ENCODE results near the gene SYCP2L.
A peak's percentile ranks its signal among the peaks of the same experiment; 100 is the strongest.
"Not testable (repeated sequence)": the region's sequence is repeated elsewhere in the genome, so short reads cannot be mapped to it uniquely, and the experiment has no call there.

SYCP2L gene

GRCh38 chr6:10886691-10887502 is at the start of gene SYCP2L:
TSS of gene SYCP2L (plus strand) at chr6:10887052. CDS start at chr6:10887127, 75 bp downstream.
- DNase-seq, result no peak

GRCh38 chr6:10837622-10837994 is 49.2 kb upstream of the SYCP2L start:
- DNase-seq, result no peak

GRCh38 chr6:10837995-10838793 is 48.7 kb upstream of the SYCP2L start, which contains the start of gene MAK:
TSS of gene MAK (minus strand) at chr6:10838539. CDS start at chr6:10830648, 7,891 bp downstream.
- DNase-seq, result peak; percentile 85

- no peak for DNase-seq
These were observed 48.0 kb upstream of the SYCP2L start for GRCh38 chr6:10838794-10839333.

GRCh38 chr6:10843554-10843953 is 43.3 kb upstream of the SYCP2L start:
- no peak for DNase-seq

- no peak for DNase-seq
These were observed 39.2 kb upstream of the SYCP2L start for GRCh38 chr6:10847684-10848083.

GRCh38 chr6:10849901-10850300 is 37.0 kb upstream of the SYCP2L start:
- no peak for DNase-seq

- DNase-seq, result no peak
These were observed 36.1 kb upstream of the SYCP2L start for GRCh38 chr6:10850728-10851127.

GRCh38 chr6:10852361-10852960 is 34.4 kb upstream of the SYCP2L start:
- DNase-seq, result no peak

- not testable (repeated sequence) for DNase-seq
These were observed 33.0 kb upstream of the SYCP2L start for GRCh38 chr6:10853849-10854300.

GRCh38 chr6:10854922-10855632 is 31.8 kb upstream of the SYCP2L start:
- DNase-seq, result no peak

GRCh38 chr6:10857259-10857658 is 29.6 kb upstream of the SYCP2L start:
- DNase-seq, result no peak

- no peak for DNase-seq
These were observed 25.8 kb upstream of the SYCP2L start for GRCh38 chr6:10861086-10861485.

GRCh38 chr6:10862361-10862760 is 24.5 kb upstream of the SYCP2L start:
- no peak for DNase-seq

GRCh38 chr6:10863031-10863430 is 23.8 kb upstream of the SYCP2L start:
- DNase-seq, result not testable (repeated sequence)

GRCh38 chr6:10866709-10867108 is 20.1 kb upstream of the SYCP2L start:
- not testable (repeated sequence) for DNase-seq

- DNase-seq, result no peak
These were observed 18.9 kb upstream of the SYCP2L start for GRCh38 chr6:10867952-10868351.

- no peak for DNase-seq
These were observed 13.5 kb upstream of the SYCP2L start for GRCh38 chr6:10873374-10873773.

- DNase-seq, result no peak
These were observed 12.6 kb upstream of the SYCP2L start for GRCh38 chr6:10874207-10874606.

GRCh38 chr6:10875026-10875425 is 11.8 kb upstream of the SYCP2L start:
- no peak for DNase-seq

- DNase-seq, result no peak
These were observed 9.8 kb upstream of the SYCP2L start for GRCh38 chr6:10877012-10877411.

- no peak for DNase-seq
These were observed 9.0 kb upstream of the SYCP2L start for GRCh38 chr6:10877871-10878270.

- DNase-seq, result no peak
These were observed 6.5 kb upstream of the SYCP2L start for GRCh38 chr6:10880366-10880765.
